NCI-H2171 (cell line): ENCODE measurements around the gene NQO1.

Experiments
- DNase-seq: peaks from one replicate; lab custom pipeline; 2025; lab: John Stamatoyannopoulos, UW

NQO1 gene

DNA sequence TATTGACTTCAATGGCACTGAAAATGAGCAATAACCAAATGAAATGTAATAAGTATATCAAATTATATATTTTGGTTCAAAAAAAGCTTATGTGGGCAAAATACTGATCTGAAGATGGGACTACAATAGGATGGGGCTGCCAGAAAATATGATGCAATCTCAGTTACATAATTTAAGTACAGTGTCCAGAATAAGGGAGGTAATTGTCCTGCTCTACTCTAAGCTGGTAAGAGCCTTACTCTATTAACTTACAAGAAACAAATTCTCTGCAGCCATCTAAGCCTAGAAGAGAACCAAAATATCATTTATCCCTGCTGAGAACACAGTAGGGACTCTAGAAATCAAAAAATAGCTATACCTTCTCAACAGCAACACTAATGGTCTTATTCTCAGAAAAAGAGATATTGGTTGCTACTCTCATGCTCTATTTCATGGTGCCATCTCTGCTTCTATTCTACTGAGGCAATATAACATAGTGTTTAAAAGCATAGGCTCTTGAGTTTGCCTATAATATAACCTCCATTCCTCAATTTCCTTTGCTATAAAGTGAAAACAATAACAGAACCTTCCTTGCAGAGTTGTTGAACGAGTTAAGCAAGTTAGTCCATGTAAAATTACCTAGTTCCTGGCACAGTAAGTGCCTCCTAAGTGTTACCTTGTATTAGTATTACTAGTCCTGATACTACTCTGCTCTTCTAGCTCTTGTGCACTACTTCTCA, 19.9 kb downstream of the NQO1 start:
- DNase-seq: no peak

DNA sequence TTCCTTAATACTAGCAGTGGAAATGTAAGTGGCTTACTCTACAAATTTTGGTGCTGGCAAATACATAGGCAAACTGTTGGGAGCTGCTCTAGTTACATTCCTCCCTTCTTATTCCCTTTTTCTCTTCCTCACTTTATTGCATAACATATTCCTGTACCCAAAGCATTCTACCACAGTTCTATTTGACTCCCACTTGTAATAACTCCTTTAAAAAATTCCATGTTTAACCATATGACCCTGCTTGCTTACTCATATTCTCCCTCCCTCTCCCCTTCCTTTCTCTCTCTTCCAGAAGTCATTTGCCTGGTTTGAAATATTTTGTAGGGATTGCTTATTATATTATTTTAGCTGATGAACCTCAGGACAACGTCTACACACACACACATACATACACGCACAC, 22.7 kb downstream of the NQO1 start:
- no peak for DNase-seq

DNA sequence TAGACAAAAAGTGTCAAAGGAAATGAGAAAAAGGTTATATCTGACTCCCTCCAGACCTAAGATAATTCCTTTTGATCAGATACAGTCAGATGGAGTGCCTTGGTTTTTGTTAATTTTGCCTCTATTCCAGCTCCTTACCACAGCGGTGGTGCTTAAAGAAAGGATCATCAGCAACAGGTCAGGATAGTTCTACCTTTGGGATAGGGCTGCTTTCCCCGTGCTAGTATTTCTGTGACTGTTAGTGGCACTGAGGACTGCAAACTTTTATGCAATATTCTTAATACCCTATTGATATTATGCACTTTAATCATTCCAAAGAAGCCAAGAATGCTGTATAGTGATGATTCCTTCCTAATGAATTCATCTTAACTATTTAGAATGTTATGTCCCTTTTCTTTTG, 24.5 kb downstream of the NQO1 start:
- DNase-seq: no peak

DNA sequence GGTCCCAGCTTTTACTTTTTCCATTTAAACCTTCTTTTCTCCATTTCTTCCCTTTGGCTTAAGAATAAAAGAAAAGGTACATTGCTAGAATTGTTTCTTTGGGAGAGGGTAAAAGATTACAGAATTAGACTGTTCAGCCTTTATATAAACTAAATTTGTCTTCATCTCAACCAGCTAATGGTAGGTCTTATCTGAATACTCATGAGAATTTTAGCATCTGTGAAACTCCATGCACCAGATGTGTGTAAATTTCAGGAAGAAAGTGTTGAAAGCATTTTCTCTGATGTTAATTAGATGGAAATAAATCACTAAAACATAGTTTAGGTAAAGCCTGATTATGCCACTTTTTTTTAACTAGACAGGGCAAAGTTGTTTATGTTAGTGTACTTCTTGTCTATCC, 24.9 kb downstream of the NQO1 start:
- DNase-seq: no peak

DNA sequence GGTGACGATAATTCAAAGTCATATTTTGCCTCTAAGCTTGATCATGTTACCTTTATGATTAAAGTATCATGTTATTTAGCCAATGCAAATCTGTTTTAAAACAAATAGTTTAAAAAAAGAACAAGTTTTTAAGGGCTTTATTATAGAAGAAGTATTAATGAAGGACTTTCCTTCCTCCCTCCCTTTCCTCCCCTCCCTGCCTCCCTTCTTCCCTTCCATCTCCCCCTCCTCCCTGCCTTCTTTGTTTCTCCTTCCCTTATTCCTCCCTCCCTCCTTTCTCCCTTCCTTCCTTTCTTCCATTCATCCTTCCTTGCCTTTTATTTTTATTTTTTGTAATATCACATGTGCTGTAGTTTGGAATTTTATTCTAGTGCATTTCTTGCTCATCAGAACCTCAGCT, 26.4 kb downstream of the NQO1 start:
- no peak for DNase-seq

DNA sequence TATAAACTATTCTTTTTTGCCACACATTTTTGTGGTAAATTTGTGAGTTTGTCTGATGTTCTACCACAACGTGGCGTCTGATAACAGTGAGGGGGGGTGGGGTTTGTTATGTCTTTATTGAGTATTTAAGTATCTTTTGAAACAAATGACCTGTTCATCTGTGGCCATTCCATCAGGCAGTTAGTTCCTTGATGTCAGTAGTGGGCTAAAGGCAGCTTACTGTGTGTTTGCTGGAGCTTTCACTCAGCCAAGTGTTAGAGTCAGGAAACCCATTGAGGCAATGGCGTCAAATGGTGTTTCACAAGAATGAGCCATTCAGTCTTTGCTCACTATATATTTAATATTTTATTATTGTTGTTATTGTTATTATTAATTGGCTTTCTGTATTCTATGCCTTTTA, 28.0 kb downstream of the NQO1 start:
- no peak for DNase-seq

DNA sequence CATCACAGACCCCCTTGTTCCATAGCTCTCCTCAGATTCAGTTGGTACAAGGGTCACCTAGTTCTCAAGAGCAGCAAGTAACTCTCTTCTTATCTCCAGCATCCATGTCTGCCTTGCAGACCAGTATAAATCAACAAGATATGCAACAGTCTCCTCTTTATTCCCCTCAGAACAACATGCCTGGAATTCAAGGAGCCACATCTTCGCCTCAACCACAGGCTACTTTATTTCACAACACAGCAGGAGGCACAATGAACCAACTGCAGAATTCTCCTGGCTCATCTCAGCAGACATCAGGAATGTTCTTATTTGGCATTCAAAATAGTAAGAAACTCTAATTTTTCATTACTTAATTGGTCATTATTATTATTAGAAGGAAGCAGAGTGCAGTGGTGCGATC, 32.4 kb downstream of the NQO1 start:
- DNase-seq: no peak

DNA sequence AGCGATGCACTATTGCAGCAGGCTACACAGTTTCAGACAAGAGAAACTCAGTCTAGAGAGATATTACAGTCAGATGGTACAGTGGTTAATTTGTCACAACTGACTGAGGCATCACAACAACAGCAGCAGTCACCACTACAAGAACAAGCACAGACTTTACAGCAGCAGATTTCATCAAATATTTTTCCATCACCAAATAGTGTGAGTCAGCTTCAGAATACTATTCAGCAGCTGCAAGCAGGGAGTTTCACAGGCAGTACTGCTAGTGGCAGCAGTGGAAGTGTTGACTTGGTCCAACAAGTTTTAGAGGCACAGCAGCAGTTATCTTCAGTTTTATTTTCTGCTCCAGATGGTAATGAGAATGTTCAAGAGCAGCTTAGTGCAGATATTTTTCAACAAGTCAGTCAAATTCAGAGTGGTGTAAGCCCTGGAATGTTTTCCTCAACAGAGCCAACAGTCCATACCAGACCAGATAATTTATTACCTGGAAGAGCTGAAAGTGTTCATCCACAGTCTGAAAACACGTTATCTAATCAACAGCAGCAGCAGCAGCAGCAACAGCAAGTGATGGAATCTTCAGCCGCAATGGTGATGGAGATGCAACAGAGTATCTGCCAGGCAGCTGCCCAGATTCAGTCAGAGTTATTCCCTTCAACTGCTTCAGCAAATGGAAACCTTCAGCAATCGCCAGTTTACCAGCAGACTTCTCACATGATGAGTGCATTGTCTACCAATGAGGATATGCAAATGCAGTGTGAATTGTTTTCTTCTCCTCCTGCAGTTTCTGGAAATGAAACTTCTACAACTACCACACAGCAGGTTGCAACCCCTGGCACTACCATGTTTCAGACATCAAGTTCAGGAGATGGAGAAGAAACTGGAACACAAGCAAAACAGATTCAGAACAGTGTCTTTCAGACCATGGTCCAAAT, 34.1 kb downstream of the NQO1 start:
- DNase-seq: no peak

DNA sequence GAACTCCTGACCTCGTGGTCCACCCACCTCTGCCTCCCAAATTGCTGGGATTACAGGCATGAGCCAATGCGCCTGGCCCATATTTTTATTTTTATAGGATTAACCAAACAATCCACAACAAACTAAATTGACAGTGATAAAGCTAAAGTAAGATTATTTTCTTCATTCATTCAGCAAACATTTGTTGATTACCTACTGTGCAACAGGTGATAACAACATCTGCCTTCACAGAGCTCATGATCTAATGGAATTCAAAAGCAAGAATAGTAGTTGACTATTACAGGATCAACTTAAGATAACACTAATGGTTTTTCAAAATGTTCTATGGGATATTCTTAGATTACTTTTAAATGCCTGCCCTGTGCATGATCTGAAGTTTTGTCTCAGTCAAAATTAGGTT, 37.8 kb downstream of the NQO1 start:
- no peak for DNase-seq

DNA sequence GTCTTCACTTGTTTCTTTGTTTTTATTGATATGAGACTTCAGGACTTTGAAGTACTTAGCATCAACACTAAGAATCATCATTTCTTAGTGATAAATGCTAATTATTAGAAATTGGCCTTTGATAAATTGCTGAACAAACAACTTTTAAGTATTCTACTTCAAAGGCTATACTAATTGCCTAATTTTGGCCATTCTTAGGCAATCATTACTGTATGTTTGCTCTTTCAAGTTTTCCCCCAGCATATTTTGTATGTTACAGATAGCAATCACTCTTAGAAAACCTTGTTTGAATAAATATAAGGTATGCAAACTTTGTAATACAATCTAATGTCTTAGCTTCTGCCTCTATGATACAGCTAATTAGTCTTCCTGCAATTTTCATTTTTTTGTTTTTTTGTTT, 46.0 kb downstream of the NQO1 start:
- no peak for DNase-seq

DNA sequence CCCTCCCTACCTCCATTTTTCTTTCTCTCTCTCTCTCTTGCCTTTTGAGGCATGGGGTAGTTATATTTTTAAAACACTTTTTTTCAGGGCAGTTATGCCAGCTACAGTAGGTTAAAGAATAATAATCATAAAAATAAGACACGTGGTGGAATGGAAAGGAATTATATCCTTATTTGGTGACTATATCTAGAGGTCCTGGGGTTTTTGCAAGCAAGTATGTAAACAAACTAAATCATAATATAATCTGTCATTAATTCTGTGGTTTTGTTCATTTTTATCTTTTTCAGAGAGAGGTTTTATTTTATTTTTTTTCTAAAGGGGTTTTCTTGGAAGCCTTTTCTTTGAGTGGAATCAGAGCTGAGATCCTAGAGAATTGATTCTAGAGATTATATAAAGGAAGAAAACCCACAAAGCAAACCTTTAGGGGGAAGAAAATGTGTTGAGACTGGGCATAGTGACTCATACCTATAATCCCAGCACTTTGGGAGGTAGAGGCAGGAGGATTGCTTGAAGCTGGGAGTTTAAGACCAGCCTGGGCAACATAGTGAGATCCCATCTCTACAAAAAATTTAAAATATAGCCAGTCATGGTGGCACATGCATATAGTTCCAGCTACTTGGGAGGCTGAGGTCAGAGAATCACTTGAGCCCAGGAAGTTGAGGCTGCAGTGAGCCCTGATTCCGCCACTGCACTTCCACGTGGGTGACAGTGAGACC, 53.2 kb downstream of the NQO1 start:
- DNase-seq: no peak

DNA sequence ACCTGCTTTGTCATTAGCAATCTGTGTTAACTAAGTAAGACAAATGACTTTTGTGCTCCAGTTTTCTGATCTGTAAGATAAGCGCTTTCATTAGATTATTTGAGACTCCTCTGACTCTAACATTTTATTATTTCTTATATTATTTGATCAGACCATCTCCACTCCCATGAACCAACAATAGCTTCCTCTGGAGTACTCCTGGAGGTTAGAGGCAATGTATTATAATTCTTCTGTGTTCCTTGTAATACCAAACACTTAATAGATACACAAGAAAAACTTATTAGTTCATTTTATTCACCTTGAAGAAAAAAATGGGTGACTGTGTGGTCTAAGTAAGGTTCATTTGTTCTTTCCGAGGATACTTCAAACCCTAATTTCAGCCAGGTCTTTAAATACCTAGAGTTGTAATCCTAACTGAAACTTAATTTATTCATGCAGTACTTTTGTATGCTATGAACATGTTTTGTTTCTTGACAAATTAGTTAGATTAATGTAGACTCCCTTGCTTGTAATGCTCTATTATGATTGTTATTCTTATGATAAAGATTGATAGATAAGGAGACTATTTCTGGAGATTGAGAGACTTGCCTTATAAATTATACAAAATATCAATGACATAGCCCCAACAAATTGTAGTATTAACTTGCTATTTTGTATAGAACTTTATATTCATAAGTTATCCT, 53.9 kb downstream of the NQO1 start:
- DNase-seq: no peak

DNA sequence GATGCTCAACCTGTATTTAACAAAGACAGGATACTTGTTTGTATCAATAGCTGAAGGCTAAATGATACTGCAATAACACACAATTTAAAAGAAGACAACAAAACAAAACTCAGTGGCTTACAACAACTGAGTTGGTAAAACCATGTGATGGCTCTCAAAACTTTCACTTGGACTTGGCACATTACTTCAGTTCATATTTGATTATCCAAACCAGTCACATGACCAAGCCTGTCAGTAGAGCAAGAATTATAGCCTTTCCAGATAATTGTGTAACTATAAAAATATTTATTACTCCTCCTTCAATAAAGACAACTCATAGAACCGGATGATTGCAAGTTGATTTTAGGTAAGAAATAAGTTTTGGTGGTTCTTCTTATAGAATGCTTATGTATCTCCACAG, 56.8 kb downstream of the NQO1 start:
- no peak for DNase-seq

DNA sequence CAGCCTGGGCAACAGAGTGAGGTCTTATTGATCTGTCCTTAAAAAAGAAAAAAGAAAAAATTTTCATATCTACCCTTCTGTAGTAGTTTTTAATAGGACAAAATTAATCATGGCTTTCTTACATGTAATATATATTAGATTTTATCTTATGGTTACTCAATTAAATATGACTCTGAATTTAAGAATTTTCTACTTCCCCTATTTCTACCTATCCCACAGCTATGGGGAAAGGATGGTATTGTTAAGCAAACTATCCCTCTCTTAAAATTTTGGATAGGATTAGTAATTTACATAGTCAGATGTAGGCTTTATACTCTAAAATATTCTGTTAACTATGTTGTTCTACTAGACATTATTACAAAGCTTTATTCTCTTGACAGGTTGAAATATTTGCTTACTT, 62.5 kb downstream of the NQO1 start:
- no peak for DNase-seq

DNA sequence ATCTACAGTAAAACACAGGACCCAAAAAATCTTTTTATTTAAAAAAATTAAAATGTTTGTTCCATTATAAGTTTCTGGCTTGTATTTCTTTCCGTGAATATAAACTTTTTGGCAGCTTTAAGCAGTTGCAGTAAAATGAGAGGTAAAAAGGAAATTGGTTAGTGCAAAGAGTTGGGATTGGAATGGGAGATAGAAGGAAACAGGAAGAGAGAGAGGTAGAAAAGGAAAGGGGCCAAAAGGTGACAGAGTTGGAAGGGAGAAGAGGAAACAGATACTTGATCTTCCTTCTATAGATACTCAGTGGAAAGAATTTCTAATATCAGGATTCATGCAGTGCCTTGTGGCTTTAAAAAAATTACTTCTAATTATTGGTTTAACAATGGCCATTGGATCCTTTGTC, 63.5 kb downstream of the NQO1 start:
- DNase-seq: no peak

DNA sequence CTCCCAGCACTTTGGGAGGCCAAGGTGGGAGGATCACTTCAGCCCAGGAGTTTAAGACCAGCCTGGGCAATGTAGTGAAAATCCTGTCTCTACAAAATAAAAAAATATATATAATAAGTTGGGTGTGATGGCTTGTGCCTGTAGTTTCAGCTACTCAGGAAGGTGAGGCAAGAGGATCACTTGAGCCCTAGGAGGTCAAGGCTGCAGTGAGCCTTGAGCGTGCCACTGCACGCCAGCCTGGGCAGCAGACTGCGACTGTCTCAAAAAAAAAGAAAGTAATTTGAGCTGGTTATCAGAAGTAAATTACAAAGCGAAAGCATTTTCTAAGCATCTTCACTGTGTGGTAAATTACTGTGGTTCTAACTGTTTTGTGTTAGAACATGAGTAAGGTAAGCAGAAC, 66.2 kb downstream of the NQO1 start:
- no peak for DNase-seq
